HPDE6-E6E7 (cell line): ENCODE data around the gene ASIC1.

Experiments used
- DNase-seq: peaks from one replicate; pipeline ENCODE4 v3.0.0; 2011; ENCODE audit warnings: missing footprints; ENCODE audit errors: extremely low spot score

Gene ASIC1

GRCh38 chr12:50060120-50060468 lies 2.7 kb downstream of the ASIC1 start:
- no peak for DNase-seq

- no peak for DNase-seq
Observed at GRCh38 chr12:50061171-50061570, 3.8 kb downstream of the ASIC1 start.

DNA sequence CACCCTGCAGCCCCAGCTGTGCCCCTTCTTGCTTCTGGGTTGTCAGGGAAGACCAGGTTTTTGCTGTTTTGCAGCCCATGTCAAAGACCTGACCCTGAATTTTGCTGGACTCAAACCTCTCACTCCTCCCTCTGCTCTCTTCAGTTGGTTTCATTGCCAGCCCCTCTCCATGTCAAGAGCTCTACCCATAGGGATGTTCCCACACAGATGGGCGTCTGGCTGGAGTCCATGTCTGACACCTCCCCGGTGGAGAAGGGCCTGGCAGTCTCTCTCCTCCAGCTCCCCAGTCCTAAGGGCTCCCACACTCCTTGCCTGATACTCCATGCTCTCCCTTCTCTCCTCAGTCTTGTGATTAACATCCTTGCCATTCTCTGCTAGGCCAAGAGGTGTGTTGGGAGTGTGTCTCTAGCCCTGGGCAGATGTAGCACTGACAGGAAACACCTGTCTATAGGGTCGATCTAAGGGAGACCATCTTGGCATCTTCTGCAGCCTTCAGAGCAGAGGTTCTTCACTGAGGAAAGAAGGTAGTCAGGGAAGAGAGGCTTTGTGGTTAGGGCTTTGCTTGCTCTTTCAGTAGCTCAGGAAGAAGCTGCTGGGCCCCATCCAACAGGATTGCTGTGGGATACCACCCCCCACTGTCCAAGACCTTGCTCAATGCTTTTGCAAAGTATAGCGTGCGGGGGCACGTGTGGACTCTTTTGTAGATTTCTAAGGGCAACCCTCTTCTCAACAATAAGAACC lies 4.7 kb downstream of the ASIC1 start:
- DNase-seq = no peak

GRCh38 chr12:50062728-50063460 lies 5.5 kb downstream of the ASIC1 start:
- DNase-seq = no peak

GRCh38 chr12:50065726-50066310 lies 8.4 kb downstream of the ASIC1 start:
- DNase-seq = no peak

DNA sequence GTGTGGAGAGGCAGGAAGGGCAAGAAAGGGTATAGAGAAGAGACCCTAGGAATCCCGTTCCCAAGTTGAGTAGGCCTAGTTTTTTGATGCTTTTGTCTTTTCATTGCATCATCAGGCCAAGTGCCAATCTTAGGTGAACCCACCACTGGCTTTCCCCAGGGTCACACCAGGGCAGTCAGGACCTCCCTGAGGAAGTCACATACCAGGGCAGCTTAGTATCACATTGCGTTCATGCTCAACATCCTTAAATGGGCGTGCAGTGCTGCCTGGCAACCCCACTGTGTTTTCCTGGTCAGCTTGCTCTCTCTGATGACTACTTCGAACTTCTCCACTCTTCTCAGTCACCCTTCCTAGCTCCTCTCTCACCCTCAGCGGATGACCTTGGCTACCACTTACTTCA lies 9.0 kb downstream of the ASIC1 start:
- DNase-seq = no peak

- no peak for DNase-seq
Observed at GRCh38 chr12:50069069-50069468, 11.7 kb downstream of the ASIC1 start.

- DNase-seq = no peak
Observed at GRCh38 chr12:50069539-50069938, 12.1 kb downstream of the ASIC1 start.

- peak; percentile 73 for DNase-seq
Observed at GRCh38 chr12:50070314-50071060, 13.1 kb downstream of the ASIC1 start.

- no peak for DNase-seq
Observed at GRCh38 chr12:50072198-50072907, 15.0 kb downstream of the ASIC1 start.

GRCh38 chr12:50073206-50073605 lies 15.8 kb downstream of the ASIC1 start:
- no peak for DNase-seq

DNA sequence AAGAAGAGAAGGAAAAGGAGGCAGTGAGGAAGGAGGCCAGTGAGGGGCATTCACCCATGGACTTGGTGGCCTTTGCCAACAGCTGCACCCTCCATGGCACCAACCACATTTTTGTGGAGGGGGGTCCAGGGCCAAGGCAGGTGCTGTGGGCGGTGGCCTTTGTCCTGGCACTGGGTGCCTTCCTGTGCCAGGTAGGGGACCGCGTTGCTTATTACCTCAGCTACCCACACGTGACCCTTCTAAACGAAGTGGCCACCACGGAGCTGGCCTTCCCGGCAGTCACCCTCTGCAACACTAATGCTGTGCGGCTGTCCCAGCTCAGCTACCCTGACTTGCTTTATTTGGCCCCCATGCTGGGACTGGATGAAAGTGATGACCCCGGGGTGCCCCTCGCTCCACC lies 16.3 kb downstream of the ASIC1 start:
- no peak for DNase-seq

DNA sequence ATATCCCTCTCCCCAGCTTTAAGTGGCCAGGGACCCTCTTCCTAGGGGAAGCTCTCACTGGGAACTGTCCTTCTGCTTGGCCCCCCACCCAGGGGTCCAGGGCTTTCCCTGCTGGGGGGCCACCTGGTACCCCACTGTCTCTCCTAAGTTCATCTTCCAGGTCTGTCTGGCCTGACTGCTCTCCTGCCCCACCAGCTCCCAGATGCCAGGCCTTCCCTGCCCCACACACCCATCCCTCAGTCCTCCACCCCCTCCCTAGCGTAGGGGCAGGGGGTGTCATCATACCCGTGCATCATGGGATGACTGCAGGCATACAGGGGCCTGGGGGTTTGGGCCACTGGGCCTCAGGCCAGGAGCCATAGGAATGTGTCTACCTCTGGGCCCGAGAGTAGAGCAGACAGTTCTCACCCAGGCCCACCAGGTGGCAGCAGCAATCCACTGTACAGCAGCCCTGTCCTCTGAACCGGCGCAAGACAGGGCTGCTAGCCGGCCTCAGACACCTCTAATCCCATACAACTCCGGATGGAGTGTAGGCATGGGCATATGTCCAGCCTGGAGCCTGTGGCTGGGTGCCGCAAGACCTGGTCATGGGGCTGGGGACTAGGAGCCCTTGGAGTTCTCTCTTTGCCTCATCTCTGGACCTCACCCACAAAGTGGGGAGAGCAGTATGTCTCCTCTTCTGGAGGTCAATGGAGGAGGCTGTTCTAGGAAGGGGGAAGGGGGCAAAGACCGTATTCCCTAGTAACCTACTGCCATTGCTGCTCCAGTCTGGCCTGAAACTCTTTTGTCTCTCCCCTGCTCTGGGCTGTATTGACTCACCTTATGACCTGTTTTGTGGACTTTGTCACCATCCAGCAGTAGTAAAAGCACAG lies 17.8 kb downstream of the ASIC1 start:
- peak; percentile 73 for DNase-seq

GRCh38 chr12:50075808-50076170 lies 18.4 kb downstream of the ASIC1 start:
- DNase-seq = no peak

DNA sequence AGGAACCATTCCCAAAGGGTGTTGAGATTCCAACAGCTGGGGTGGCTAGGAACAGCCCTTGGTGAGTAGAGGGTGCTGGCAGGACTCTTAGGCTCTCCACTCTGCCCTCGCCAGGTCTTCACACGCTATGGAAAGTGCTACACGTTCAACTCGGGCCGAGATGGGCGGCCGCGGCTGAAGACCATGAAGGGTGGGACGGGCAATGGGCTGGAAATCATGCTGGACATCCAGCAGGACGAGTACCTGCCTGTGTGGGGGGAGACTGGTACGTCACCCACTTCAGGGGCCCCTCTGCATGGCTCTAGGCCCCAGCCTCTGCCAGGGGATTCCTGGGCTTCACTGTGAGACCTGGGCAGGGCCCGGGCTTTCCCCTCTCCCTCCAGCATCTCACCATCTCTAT lies 19.7 kb downstream of the ASIC1 start:
- DNase-seq = no peak

DNA sequence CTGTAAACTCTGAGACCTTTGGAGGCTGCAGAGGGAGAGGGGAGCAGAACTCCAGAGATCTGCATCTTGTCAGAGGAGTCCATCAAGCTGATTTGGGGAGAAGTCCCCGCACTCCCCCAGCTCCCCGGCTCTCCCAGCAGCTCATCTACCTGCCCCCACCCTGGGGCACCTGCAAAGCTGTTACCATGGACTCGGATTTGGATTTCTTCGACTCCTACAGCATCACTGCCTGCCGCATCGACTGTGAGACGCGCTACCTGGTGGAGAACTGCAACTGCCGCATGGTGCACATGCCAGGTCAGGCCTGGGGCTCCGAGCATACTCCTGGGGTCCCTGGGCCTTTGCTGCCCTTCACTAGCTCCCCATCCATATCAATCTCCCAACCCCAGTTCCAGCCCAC lies 20.9 kb downstream of the ASIC1 start:
- DNase-seq = no peak

DNA sequence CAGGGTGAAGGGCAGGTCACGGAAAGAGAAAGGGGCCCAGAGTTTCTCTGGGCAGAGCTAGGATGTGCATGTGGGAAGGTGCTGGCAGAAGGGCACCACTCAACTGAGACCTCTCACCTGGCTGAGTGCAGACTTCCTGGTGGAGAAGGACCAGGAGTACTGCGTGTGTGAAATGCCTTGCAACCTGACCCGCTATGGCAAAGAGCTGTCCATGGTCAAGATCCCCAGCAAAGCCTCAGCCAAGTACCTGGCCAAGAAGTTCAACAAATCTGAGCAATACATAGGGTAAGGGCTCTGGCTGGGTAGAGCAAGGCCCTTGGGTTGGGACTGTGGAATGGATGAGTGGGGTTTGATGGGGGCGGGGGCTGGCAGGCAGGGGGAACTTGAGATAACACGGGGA lies 22.4 kb downstream of the ASIC1 start:
- DNase-seq = no peak

DNA sequence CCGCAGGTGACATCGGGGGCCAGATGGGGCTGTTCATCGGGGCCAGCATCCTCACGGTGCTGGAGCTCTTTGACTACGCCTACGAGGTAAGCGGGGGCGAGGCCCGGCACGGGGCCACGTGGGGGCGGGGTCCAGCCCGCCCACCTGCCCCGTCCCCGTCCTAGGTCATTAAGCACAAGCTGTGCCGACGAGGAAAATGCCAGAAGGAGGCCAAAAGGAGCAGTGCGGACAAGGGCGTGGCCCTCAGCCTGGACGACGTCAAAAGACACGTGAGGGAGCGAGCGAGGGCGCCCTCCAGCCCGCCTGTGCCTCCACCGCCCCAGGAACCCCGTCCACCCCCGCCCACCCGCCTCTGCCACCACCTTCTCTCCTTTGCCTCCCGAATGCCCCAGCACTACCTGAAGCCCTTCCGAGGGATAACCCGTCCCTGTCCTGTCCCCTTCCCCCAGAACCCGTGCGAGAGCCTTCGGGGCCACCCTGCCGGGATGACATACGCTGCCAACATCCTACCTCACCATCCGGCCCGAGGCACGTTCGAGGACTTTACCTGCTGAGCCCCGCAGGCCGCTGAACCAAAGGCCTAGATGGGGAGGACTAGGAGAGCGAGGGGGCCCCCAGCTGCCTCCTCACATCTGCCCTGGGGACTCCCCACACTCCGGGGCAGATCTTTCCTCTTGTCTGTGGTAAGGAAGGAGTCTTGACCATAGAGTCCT lies 23.9 kb downstream of the ASIC1 start:
- DNase-seq = no peak

- DNase-seq = no peak
Observed at GRCh38 chr12:50082644-50083043, 25.2 kb downstream of the ASIC1 start.

DNA sequence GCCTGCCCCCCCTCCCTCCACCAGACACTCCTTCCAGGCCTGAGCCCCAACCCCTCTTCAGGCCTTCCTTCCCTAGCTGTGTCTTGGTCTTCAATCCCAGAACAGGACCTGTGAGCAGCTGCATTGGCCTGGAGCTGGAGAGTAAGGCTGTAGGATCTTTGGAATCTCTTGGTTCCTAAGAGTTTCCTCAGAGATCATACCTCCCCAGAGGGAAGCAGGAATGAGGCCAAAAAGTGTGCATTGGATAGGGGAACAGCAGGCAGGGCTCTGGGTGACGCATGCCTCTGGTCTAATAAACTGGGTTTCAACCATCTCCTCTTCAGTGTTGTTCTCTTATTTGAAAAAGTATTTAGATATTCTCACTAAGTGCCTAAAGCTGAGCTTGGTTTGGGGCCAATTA lies 25.9 kb downstream of the ASIC1 start:
- DNase-seq = no peak
